Memory B cell (primary cell): ENCODE results near the gene CMAS.
"Not testable (repeated sequence)": the region's sequence is repeated elsewhere in the genome, so short reads cannot be mapped to it uniquely, and the experiment has no call there.

Experiments
- ATAC-seq: fragments of 150-1000 bp; cut with Tn5 transposase; 2 replicates; pipeline ENCODE4 v1.10.0; 2021; ENCODE audit warnings: low read depth, mild to moderate bottlenecking, moderate library complexity
- DNase-seq, 2 donors: peaks; one replicate each; pipeline ENCODE4 v3.0.0; 2022; ENCODE audit warnings: low spot score in 2 of 2
- H3K27ac Mint-ChIP-seq: one replicate; pipeline ENCODE4 v1.8.0; 2022; ENCODE audit warnings: mild to moderate bottlenecking, moderate library complexity, mixed read lengths
- H3K27me3 Mint-ChIP-seq: one replicate; pipeline ENCODE4 v1.8.0; 2022; ENCODE audit warnings: mixed read lengths
- H3K36me3 Mint-ChIP-seq: one replicate; pipeline ENCODE4 v1.8.0; 2022; ENCODE audit warnings: mild to moderate bottlenecking, mixed read lengths
- H3K4me1 Mint-ChIP-seq: one replicate; pipeline ENCODE4 v1.8.0; 2022; ENCODE audit warnings: mixed read lengths
- H3K4me3 Mint-ChIP-seq: one replicate; pipeline ENCODE4 v1.8.0; 2022; ENCODE audit warnings: mild to moderate bottlenecking, moderate library complexity, mixed read lengths
- H3K9me3 Mint-ChIP-seq: one replicate; pipeline ENCODE4 v1.8.0; 2022; ENCODE audit warnings: mixed read lengths

The CMAS gene

GRCh38 chr12:22034709-22035506 is 11.1 kb upstream of the CMAS start:
- peaks cover 1% of the 10 kb centered on the region for H3K9me3 Mint-ChIP-seq
- no peak overlapping the region for H3K4me3 Mint-ChIP-seq
- H3K36me3 Mint-ChIP-seq: no peaks in the 10 kb centered on the region
- no peak overlapping the region for H3K27ac Mint-ChIP-seq
- DNase-seq (no peak), ATAC-seq (no peak)
- H3K4me1 Mint-ChIP-seq: no peaks in the 10 kb centered on the region
- peaks cover 4% of the 10 kb centered on the region for H3K27me3 Mint-ChIP-seq

- ATAC-seq (no peak), DNase-seq (no peak)
- H3K27me3 Mint-ChIP-seq: peaks cover 9% of the 10 kb centered on the region
- peaks cover 1% of the 10 kb centered on the region for H3K9me3 Mint-ChIP-seq
- no peaks in the 10 kb centered on the region for H3K36me3 Mint-ChIP-seq
- no peaks in the 10 kb centered on the region for H3K4me1 Mint-ChIP-seq
- H3K4me3 Mint-ChIP-seq: no peak overlapping the region
- no peak overlapping the region for H3K27ac Mint-ChIP-seq
Observed at GRCh38 chr12:22037947-22038346, 8.1 kb upstream of the CMAS start.

- H3K27ac Mint-ChIP-seq: no peak overlapping the region
- H3K4me3 Mint-ChIP-seq: no peak overlapping the region
Observed at GRCh38 chr12:22038734-22039133, 7.3 kb upstream of the CMAS start.

GRCh38 chr12:22039361-22039760 is 6.7 kb upstream of the CMAS start:
- Mint-ChIP-seq H3K9me3 (peaks cover 1% of the 10 kb centered on the region), H3K27me3 (peaks cover 9% of the 10 kb centered on the region), H3K4me1 (no peaks in the 10 kb centered on the region), H3K27ac (no peak overlapping the region), H3K4me3 (no peak overlapping the region), H3K36me3 (no peaks in the 10 kb centered on the region)
- DNase-seq (no peak), ATAC-seq (no peak)

More at GRCh38 chr12:22038734-22039133, 7.3 kb upstream of the CMAS start:
- peaks cover 1% of the 10 kb centered on the region for H3K9me3 Mint-ChIP-seq
- no peak for ATAC-seq
- no peaks in the 10 kb centered on the region for H3K4me1 Mint-ChIP-seq
- no peak for DNase-seq
- no peaks in the 10 kb centered on the region for H3K36me3 Mint-ChIP-seq
- H3K27me3 Mint-ChIP-seq: peaks cover 9% of the 10 kb centered on the region

GRCh38 chr12:22042976-22043669 is 2.9 kb upstream of the CMAS start:
- H3K27me3 Mint-ChIP-seq: peaks cover 9% of the 10 kb centered on the region
- DNase-seq (no peak), ATAC-seq (no peak)
- peaks cover 13% of the 10 kb centered on the region for H3K4me1 Mint-ChIP-seq
- H3K27ac Mint-ChIP-seq: no peak overlapping the region
- H3K36me3 Mint-ChIP-seq: peaks cover 1% of the 10 kb centered on the region
- peaks cover 1% of the 10 kb centered on the region for H3K9me3 Mint-ChIP-seq
- no peak overlapping the region for H3K4me3 Mint-ChIP-seq

GRCh38 chr12:22043943-22044342 is 2.1 kb upstream of the CMAS start:
- DNase-seq: no peak
- no peak overlapping the region for H3K4me3 Mint-ChIP-seq
- H3K9me3 Mint-ChIP-seq: no peaks in the 10 kb centered on the region
- peaks cover 6% of the 10 kb centered on the region for H3K27me3 Mint-ChIP-seq
- H3K36me3 Mint-ChIP-seq: peaks cover 2% of the 10 kb centered on the region
- H3K4me1 Mint-ChIP-seq: peaks cover 18% of the 10 kb centered on the region
- H3K27ac Mint-ChIP-seq: no peak overlapping the region
- no peak for ATAC-seq

- no peak for DNase-seq
- no peak overlapping the region for H3K27ac Mint-ChIP-seq
- H3K4me1 Mint-ChIP-seq: peaks cover 20% of the 10 kb centered on the region
- ATAC-seq: no peak
- peaks cover 4% of the 10 kb centered on the region for H3K36me3 Mint-ChIP-seq
- peaks cover 6% of the 10 kb centered on the region for H3K27me3 Mint-ChIP-seq
- no peak overlapping the region for H3K4me3 Mint-ChIP-seq
- H3K9me3 Mint-ChIP-seq: no peaks in the 10 kb centered on the region
Observed at GRCh38 chr12:22044391-22044790, 1.6 kb upstream of the CMAS start.

GRCh38 chr12:22046968-22047390 is 961 bp downstream of the CMAS start:
- no peak for DNase-seq
- Mint-ChIP-seq H3K4me3 (peak overlapping the region; percentile 90), H3K27me3 (no peaks in the 10 kb centered on the region), H3K36me3 (peaks cover 4% of the 10 kb centered on the region), H3K9me3 (no peaks in the 10 kb centered on the region), H3K4me1 (peaks cover 23% of the 10 kb centered on the region), H3K27ac (peak overlapping the region; percentile 43)
- ATAC-seq: no peak

- H3K4me3 Mint-ChIP-seq: no peak overlapping the region
- no peaks in the 10 kb centered on the region for H3K9me3 Mint-ChIP-seq
- no peak for DNase-seq
- ATAC-seq: no peak
- H3K27ac Mint-ChIP-seq: no peak overlapping the region
- peaks cover 4% of the 10 kb centered on the region for H3K36me3 Mint-ChIP-seq
- peaks cover 23% of the 10 kb centered on the region for H3K4me1 Mint-ChIP-seq
- H3K27me3 Mint-ChIP-seq: no peaks in the 10 kb centered on the region
Observed at GRCh38 chr12:22047494-22047893, 1.5 kb downstream of the CMAS start.

- ATAC-seq (no peak), DNase-seq (no peak)
- no peak overlapping the region for H3K27ac Mint-ChIP-seq
- no peak overlapping the region for H3K4me3 Mint-ChIP-seq
- no peaks in the 10 kb centered on the region for H3K27me3 Mint-ChIP-seq
- H3K36me3 Mint-ChIP-seq: peaks cover 4% of the 10 kb centered on the region
- peaks cover 23% of the 10 kb centered on the region for H3K4me1 Mint-ChIP-seq
- H3K9me3 Mint-ChIP-seq: no peaks in the 10 kb centered on the region
Observed at GRCh38 chr12:22048351-22049041, 2.5 kb downstream of the CMAS start.

GRCh38 chr12:22050078-22050477 is 4.1 kb downstream of the CMAS start:
- Mint-ChIP-seq H3K36me3 (peaks cover 4% of the 10 kb centered on the region), H3K27ac (no peak overlapping the region), H3K4me3 (no peak overlapping the region), H3K9me3 (no peaks in the 10 kb centered on the region), H3K27me3 (no peaks in the 10 kb centered on the region), H3K4me1 (peaks cover 23% of the 10 kb centered on the region)
- ATAC-seq: no peak
- DNase-seq: no peak

GRCh38 chr12:22051114-22051698 is 5.2 kb downstream of the CMAS start:
- Mint-ChIP-seq H3K4me1 (peaks cover 23% of the 10 kb centered on the region), H3K4me3 (no peak overlapping the region), H3K27ac (no peak overlapping the region), H3K27me3 (no peaks in the 10 kb centered on the region), H3K9me3 (no peaks in the 10 kb centered on the region), H3K36me3 (peaks cover 6% of the 10 kb centered on the region)
- ATAC-seq (no peak), DNase-seq (no peak)

- not testable (repeated sequence) for H3K4me3 Mint-ChIP-seq, H3K9me3 Mint-ChIP-seq, H3K4me1 Mint-ChIP-seq, ATAC-seq, H3K27ac Mint-ChIP-seq, H3K27me3 Mint-ChIP-seq, DNase-seq
- H3K36me3 Mint-ChIP-seq: peaks cover 16% of the 10 kb centered on the region
Observed at GRCh38 chr12:22052994-22053393, 7.0 kb downstream of the CMAS start.

- Mint-ChIP-seq H3K9me3 (no peaks in the 10 kb centered on the region), H3K4me1 (peaks cover 3% of the 10 kb centered on the region), H3K27ac (no peak overlapping the region), H3K27me3 (no peaks in the 10 kb centered on the region), H3K36me3 (peaks cover 13% of the 10 kb centered on the region), H3K4me3 (no peak overlapping the region)
- ATAC-seq (no peak), DNase-seq (no peak)
Observed at GRCh38 chr12:22054155-22054554, 8.1 kb downstream of the CMAS start.
